Measurements from ENCODE around the gene STARD9.
"Not testable (repeated sequence)": the region's sequence is repeated elsewhere in the genome, so short reads cannot be mapped to it uniquely, and the experiment has no call there.

Gene STARD9

GRCh38 chr15:42575188-42576039 is at the start of gene STARD9:
STARD9 (plus strand) TSS chr15:42575606; CDS start chr15:42575716, 110 bp downstream.
- DNase-seq (ENCODE audit: low read depth) = peak; percentile 98

GRCh38 chr15:42528970-42529369 is 46.4 kb upstream of the STARD9 start:
- DNase-seq (ENCODE audit: low read depth) = no peak

GRCh38 chr15:42533246-42533645 is 42.2 kb upstream of the STARD9 start:
- no peak for DNase-seq (ENCODE audit: low read depth)

DNA sequence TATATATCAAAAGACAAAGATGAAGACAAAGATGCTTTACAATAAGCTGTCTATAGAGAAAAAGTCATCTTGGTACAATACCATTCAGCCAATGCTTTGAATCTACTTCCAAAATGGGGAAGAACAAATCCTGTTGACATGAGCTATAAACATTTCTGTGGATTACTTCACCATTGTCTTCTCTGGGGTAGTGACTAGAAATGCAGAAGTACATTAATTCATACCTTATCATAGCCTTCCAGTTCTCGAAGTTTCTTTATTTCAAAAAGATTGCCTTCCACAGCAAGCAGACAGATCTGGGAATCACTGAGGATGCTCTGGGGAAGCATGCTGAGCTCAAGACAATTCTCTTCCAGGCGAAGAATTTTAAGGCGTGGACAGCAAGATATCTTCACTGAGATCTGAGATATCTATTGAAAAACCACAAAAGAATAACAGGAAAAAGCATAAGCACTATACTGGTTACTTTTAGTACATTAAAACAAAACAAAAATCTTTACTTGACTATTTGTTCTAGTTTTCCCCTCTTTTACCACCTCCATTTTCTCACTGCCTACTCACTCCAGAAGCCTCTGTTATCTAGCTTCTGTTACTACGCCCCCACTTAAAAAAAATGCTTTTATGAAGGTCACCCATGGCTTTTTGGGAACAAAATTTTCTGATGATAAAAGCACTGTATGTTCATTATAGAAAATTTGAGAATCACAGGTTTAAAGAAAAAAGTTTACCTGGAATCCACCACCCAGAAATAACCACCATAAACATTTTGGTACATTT is 30.4 kb upstream of the STARD9 start:
- no peak for DNase-seq (ENCODE audit: low read depth)

DNA sequence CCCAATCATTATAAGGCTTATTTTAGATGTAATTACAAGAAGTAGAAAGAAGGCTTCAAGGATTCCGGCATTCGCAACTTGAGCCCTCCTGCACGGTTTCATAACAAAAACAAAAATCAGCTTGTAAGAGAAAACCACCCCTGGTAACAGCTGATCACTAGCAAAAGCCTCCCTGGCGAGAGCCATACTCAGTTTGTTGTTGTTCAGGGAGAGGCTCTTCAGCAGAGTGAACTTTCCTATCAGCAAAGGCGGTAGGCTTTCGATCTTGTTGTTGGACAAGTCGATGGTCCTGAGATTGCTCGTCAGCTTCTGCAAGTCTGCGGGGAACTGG is 27.5 kb upstream of the STARD9 start:
- no peak for DNase-seq (ENCODE audit: low read depth)

- DNase-seq (ENCODE audit: low read depth) = peak; percentile 89
Observed at GRCh38 chr15:42548249-42549031, 27.0 kb upstream of the STARD9 start, which contains the start of the genes HAUS2 and LRRC57. HAUS2 (plus strand) TSS chr15:42548838; CDS start chr15:42548873, 35 bp downstream. LRRC57 (minus strand) TSS chr15:42548793; CDS start chr15:42548434, 359 bp downstream.

- peak; percentile 59 for DNase-seq (ENCODE audit: low read depth)
Observed at GRCh38 chr15:42549032-42549491, 26.3 kb upstream of the STARD9 start.

DNA sequence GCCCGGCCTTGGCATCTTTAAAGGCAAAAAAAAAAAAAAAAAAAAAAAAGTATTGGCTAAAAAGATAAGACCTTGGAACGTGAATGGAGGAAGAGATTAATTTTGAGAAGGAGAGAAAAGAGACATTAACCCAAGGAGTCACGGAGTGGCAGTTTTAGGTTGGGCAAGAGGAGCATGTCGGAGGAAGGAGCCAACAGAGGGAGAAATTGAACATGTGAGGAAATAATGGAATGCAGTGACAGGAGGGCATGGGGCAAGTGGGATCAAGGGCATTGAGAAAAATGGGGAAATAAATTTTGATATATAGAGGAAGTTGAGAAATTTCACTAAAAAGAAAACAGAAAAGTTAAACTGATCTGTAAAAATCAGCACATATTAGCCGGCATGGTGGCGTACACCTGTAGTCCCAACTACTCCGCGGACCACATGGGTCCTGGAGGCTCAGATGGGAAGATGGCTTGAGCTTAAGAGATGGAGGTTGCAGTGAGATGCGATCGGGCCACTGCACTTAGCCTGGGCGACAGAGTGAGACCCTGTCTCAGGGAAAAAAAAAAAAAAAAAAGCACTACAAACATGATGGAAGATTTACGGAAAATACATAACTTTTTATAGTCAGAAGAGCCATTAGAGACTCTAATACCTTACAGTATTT is 25.5 kb upstream of the STARD9 start:
- DNase-seq (ENCODE audit: low read depth) = no peak

DNA sequence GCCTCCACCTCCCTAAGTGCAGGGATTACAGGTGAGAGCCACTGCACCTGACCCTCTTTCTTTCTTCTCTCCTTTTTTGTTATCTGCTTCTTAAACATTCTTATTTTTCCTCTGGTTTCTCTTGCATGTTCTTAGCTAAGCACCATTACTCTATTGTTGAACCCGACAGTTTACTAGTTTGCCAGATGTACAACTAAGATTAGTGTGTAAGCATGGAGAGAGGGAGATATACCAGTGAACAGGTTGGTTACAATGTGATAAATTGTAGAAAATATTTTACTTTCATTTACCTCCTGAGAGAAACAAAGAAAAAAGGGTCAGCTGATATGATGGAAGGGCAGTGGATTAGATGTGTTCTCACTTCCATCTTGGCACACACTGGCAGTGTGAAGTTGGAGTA is 21.9 kb upstream of the STARD9 start:
- DNase-seq (ENCODE audit: low read depth) = no peak

GRCh38 chr15:42556550-42557207 is 18.7 kb upstream of the STARD9 start:
- DNase-seq (ENCODE audit: low read depth) = not testable (repeated sequence)

GRCh38 chr15:42558739-42559138 is 16.7 kb upstream of the STARD9 start:
- DNase-seq (ENCODE audit: low read depth) = no peak

- DNase-seq (ENCODE audit: low read depth) = peak; percentile 20
Observed at GRCh38 chr15:42576040-42576594, 711 bp downstream of the STARD9 start.

DNA sequence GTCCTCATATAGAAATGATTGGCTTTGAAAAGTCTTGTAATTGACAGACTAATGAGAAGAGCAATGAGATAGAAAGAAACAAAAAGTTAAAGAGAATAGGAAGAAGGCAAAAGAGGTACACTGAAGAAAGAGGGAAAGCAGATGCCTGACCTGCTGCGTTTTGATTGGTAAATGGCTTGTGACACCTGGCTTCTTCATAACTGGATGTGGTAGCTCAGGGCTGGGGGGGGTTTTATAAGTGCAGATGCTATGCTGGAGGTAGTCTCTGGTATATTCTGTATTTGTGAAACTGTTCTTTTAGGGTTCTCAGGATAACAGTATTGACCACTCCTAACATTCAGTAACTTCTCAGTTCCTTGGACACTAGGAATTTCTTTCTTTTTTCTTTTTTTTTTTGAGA is 1.4 kb downstream of the STARD9 start:
- no peak for DNase-seq (ENCODE audit: low read depth)

- DNase-seq (ENCODE audit: low read depth) = no peak
Observed at GRCh38 chr15:42577514-42578031, 2.2 kb downstream of the STARD9 start.

GRCh38 chr15:42578984-42579537 is 3.7 kb downstream of the STARD9 start:
- no peak for DNase-seq (ENCODE audit: low read depth)

DNA sequence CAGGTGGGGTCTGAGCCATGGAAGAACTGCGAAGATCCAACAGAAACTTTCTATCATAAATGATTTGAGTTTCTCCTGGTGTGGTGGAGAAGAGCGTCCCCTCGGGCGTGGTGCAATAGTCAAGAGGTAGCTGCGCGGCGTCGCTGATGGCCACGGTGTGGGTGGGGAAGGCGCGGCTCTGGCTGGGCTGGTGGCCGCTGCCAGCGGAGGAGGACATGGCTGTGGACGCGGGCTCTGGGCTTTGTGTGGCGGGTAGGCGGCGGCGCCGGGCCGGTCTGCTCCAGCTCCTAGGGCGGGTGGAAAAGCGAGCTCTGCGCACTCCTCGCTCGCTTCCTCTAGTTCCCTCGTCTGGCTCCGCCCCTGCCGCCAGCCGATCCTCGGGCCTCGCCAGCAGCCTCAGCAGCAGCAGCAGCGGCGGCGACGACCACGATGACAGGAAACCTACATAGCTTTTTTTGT is 5.9 kb downstream of the STARD9 start:
- DNase-seq (ENCODE audit: low read depth) = peak; percentile 85

DNA sequence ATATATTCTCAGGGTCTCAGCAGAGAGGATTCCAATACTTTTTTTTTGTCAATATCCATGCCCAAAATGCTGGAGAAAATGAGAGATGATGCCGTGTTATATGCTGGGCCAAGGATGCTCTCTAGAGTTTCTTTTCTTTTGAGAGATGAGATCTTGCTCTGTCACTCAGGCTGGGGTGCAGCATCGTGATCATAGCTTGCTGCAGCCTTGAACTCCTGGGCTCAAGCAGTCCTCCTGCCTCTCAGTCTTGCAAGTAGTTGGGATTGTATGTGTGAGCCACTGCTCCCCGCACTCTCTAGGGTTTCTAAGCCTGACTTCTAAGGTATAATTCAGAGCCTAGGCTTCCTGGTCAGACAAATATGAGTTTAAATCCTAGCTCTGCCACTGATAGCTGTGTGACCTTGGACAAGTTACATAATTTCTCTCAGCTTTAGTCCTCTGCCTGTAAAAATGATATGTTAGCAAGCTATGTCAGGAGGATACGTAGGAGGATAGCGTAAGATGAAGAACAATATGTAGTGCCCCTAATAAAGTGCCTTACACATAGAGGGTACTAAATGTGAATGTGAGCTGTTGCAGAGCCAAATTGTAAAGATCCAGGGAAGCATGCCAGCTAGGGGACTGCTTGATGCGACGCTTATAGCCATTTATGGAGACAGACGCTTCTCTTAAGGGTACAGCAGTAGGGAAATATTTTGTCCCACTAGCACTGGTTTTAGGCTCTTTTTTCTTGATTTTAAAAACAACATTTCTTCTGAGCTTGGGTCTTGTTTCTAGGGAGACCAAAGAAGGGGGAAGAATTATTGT is 7.4 kb downstream of the STARD9 start:
- no peak for DNase-seq (ENCODE audit: low read depth)

GRCh38 chr15:42584031-42584765 is 8.8 kb downstream of the STARD9 start:
- DNase-seq (ENCODE audit: low read depth) = peak; percentile 35

All from ELR (cell line).